GM21737 (cell line): ENCODE measurements around the gene ATP8B1.
A peak's percentile ranks its signal among the peaks of the same experiment; 100 is the strongest.
"Not testable (repeated sequence)": the region's sequence is repeated elsewhere in the genome, so short reads cannot be mapped to it uniquely, and the experiment has no call there.

ENCODE experiments used
- ATAC-seq: cut with Tn5 transposase; IDR thresholded peaks from one replicate; pipeline ENCODE4 v1.9.1; 2021; ENCODE audit warnings: mild to moderate bottlenecking, moderate library complexity; ENCODE audit not compliant: unreplicated experiment

ATP8B1 gene

DNA sequence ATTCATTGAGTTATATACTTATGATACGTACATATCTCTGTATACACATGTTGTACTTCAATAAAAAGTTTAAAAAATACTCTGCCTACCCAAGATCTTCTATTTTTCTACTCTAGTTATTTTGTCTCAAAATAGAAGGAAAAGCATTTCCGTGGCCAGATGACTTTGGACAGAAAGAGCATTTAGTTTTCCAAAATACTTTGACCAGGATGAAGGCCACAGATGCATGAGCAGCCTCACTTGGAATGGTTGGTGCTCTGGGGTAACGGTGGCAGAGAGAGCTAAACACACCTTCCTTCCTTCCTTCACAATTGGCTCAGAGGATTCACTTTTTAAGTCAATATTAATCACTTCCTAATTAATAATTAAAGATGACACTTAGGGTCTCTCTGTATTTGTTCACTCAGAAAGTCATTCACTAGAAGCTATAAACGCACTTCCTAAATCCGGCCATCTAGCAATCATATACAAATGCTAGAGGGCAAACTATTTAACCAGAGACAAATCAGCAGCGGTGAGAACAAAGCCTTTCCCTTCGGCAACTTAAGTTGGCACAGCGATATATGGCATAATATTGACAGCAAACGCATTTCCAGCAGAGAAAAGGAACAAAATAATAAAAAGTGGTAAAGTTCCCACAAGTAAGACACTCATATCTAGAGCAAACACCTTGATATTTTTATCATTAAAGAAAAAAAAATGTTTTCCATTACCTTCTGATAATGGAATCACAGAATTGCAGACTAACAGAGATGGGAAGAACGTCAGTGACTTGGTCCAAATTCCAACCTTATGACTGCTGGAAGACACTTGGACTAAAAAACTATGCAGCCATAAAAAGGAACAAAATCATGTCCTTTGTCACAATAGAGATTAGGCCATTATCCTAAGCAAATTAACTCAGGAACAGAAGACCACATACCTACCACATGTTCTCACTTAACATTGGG, 125.6 kb downstream of the ATP8B1 start:
- ATAC-seq: no peak

DNA sequence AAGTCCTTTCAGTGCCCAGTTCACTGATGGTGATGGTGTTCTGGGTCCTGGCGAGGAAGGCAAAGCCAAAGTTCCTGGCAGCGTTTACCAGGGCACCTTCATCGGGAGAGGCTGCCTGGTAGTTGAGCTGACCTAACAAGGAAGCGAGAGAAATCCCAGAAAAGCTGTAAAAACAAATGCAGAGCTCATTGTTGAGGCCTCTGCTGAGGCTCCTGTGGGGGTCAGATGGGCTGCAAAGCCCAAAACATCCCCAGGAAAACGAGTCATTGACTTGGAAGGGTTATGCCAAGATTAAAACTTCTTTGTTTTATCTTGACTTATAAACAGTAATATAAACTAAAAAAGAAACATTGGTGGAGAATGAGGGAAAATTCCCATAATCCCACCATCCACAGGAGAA, 128.2 kb downstream of the ATP8B1 start:
- no peak for ATAC-seq

DNA sequence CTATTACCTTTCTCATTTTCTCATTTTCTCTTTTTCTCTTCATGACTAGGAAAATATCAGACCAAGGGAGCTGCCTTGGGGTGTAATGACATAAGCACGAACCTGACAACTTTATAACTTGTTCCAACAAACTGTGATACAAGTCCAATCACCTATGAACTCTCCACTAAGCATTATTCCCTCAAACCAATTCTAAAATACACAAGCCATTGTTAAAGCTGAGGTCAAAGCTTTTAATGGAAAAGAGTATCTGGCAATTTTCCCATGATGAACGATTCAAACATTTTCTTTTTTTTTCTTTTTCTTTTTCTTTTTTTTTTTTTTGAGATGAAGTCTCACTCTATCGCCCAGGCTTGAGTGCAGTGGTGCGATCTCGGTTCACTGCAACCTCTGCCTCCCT, 133.1 kb downstream of the ATP8B1 start:
- ATAC-seq: no peak

DNA sequence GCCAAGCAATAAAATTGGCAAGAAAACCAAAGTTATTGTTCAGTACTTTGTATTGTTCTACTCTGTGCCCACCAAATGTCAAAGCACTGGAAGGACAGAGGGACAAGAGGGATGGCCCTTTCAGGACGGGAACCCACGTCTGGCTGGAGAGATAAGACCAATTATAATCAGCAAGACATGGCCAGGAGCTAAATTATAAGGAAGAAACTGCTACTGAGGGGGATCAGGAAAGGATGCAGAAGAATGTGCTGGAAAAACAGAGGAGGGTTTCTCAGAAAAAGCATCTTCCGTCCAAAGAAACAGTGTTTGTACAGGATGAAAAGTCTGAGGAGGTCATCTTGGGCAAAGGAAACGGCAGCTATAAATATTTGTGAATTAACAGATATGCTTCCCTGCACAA, 135.1 kb downstream of the ATP8B1 start:
- ATAC-seq: no peak

DNA sequence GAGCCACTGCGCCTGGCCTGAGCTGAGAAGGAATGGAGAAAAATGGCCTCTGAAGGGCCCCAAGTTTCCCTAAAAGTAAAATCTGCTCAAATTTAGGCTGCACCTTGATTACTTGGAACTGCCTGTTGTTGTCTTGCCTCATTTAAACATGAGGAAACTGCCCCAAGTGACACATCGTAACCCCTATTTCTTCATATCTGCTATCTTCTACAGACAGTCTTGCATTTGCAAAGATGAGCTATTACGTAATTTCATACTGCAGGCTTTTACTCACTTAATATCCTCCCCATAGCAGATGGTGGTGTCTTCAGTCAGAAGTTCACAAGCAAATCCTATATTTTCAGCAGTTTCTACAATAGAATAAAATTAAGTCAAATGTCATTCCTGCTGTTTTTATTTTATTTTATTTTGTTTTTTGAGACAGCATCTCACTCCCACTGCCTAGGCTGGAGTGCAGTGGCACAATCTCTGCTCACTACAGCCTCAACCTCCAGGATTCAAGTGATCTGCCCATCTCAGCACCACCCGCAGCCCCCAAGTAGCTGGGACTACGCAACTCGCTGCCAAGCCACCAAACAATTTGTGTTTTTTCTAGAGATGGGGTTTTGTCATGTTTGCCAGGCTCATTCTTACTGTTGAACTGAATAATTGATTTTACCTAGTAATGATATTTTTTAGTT, 136.2 kb downstream of the ATP8B1 start:
- ATAC-seq: no peak

DNA sequence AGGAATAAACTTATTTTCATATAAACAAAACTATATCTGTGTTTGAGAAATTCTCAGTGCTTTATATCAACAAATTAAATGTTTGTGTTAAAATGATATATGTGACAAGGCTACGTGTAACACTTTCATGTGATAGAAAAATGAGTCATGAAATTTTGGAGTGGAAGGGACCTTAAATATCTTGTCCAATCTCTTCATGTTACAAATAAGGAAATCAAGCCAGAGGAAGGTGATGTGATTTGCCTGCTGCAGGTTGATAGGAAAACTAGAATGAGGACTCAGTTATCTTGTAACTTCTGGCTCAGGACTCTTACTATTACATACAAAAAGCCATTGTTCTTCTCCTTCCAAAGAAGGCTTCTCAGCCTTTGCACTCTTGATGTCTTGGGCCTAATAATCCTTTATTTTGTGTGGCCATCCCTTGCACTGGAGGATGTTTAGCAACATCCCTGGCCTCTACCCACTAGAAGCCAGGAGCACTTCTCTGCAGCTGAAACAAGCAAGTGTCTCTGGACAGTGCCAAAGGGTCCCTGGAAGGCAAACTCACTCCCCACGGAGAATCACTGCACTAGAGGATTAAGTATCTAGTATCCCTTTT, 138.4 kb downstream of the ATP8B1 start:
- ATAC-seq: no peak

DNA sequence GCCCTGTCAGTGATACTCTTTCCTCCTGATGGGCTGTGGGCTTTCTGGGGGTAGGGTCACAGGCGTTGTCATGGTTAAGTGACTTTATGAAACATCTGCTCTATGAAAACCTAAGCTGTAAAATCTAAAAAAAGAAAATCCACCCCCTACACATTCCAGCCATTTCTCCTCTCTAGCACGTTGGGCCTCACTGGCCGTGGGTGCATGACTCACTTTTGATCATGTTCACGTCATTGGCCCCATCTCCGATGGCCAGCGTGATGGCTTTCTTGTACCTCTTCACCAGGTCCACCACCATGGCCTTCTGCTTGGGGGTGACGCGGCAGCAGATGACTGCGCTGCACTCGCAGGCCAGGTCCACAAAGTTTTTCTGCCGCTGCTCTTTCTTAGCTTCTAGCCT, 142.2 kb downstream of the ATP8B1 start:
- no peak for ATAC-seq

DNA sequence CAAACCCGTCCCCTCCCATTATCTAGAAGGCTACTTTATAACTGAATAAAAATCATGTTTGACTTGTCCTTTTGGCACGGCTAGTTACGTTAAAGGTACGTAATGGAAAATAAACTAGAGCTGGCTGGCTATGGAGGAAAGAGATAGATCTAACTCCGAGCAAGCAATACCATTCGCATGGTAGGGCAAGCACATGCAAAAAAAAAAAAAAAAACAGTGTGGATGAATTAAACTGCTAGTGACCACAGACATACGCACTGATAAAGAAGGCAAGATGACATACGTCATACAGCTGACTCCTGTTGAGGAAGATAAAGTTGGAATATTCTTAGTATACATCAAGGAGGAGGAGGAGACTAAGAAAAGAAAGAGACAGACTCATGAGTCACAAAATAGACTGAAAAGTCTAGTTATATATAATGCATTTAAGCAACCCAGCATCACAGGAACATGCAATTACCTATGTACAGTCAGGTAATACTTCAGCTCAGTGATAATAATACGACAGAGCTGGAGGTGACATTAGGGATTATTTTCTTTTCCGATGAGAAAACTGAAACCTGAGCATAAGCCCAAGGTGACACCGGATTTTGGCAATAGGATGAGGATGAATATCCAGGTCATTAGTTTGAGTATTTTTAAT, 143.5 kb downstream of the ATP8B1 start:
- no peak for ATAC-seq

DNA sequence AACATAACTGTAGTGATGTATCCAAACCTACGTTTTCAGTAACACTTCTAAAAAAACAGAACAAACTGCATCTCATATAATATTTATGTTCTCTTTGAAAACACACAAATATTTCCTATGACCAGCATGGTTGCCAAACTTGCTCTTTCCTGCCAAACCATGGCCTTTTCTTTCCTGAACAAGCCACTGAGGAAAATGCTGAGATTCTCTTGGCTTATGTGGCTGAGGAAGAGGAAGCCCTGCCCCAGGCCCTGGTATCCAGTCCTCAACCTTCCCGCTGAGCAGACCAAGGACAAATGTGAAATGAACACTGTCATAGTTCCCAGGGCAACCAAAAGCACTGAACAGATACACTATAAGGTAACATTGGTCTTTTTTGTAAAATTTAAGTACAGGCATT, 145.6 kb downstream of the ATP8B1 start:
- no peak for ATAC-seq

DNA sequence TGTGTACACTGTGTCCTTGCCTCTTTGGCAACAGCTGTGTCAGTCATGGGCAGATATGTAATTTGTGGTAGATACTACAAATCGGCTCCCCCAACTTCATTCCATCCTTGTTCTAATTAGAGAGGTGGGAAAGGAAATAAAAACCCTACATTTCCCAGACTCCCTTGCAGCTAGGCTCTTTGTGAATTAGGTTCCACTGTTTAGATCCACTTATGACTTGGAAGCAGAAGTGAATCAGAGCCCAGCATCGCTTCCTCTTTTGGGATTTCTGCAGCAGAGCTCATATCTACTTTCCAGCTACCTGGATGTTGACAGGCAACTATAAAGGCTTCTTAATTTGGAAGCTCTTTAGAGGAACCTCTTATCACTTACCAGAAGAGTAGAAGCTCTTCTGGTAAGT, 147.4 kb downstream of the ATP8B1 start:
- ATAC-seq: no peak

DNA sequence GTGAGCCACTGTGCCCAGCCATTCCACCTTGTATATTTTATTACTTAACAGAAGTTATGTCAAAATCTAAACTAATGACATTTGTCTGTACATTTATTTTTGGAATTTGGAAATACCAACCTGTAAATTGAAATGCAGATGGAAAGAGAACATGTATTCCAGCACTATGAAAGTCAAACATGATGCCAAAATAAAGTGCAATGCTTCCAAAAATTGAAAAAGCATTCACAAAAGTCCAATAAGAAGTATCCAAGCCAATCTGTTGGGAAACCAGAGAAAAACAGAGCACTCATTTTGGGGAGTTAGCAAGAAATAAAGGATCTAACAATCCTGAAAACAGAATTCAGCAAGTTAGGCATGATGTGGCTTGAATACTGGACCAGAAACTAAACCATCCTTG, 151.2 kb downstream of the ATP8B1 start:
- no peak for ATAC-seq

DNA sequence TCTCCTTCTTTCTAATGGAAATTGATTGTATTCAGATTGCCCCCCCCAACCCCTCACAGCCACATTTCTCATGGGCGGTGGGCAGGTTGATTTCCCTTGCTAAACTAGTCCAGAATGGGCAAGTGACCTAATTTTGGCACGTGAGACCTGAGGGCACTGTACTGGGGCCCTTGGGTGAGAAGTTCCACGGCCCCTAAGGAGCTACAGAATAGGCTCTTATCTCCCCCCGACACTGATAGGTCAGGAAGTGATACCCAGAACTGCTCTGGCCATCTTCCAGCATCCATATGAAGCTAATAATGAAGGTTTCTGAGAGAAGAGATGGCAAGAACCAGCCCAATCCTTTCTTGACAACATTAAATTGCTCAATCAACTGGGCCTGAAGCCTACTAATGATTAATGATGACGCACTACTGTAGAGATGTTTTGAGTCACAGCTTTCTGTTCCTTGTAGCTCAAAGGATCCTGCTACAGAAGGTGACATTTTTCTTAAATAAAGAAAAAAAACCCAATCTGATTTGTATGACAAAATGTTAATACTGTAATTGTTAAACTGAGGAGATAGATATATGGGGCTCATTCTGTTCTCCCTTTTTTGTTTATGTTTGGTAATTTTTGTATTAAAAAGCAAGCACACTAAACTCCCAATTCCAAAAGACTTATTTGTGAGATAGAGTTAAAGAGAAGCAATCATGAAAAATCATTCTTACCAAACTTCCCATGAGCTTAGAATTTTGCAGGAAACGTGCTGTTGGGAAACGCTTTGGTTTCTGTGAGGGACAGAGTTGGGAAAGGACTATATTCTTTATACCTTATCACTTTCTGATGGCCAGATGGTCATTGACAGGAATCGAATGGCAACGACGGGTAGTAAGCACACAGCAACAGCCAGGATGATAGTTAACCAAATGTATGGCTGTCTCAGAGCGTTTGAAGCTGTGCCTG, 153.3 kb downstream of the ATP8B1 start:
- peak; percentile 97 for ATAC-seq

DNA sequence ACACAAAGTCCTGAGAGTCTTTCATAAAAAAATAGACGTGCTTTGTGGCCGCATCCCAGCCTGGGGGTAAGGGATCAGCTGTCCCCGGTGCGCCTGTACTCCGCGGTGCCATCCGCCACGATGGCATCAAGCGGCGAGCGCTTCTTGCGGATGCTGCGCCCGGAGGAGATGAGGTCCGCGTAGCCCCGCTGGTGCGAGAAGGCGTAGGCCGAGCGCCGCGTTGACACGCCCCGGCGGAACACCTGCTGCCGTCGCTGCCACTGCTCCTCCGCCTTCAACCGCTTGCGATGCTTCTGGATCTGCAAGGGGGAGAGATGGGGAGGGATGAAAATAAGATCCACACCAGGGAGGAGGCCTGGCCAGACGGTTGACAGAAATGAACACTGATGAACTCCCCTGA, 154.7 kb downstream of the ATP8B1 start:
- ATAC-seq: no peak

DNA sequence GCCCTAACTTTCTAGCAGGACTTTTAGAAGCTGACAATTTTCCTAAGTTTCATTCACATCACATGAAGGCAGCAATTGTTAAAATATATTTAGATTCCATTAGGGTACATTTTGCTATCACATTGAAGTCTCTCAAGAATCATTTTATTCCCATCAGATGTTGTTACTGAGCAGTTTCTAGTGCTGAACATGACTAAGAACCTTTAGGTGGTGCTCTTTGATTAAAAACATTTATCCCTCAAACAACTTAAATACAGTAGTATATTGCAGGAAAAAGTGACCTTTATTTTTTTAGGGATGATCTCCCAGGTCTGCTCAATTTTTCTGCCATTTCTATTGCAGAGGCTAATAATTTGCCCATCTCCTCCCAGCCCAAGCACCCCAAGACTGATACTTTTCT, 158.6 kb downstream of the ATP8B1 start:
- ATAC-seq: no peak

DNA sequence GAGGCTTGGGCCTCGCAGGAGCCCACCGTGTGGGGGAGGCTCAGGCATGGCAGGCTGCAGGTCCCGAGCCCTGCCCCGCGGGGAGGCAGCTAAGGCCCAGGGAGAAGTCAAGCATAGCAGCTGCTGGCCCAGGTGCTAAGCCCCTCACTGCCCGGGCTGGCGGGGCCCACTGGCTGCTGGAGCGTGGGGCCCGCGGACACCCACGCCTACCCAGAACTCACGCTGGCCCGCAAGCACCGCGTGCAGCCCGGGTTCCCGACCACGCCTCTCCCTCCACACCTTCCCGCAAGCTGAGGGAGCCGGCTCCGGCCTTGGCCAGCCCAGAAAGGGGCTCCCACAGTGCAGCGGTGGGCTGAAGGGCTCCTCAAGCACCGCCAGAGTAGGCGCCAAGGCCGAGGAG, 159.4 kb downstream of the ATP8B1 start:
- not testable (repeated sequence) for ATAC-seq

DNA sequence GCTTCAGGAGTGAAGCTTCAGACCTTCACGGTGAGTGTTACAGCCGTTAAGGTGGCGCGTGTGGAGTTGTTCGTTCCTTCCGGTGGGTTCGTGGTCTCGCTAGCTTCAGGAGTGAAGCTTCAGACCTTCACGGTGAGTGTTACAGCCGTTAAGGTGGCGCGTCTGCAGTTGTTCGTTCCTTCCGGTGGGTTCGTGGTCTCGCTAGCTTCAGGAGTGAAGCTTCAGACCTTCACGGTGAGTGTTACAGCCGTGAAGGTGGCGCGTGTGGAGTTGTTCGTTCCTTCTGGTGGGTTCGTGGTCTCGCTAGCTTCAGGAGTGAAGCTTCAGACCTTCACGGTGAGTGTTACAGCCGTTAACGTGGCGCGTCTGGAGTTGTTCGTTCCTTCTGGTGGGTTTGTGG, 160.7 kb downstream of the ATP8B1 start:
- ATAC-seq: not testable (repeated sequence)

DNA sequence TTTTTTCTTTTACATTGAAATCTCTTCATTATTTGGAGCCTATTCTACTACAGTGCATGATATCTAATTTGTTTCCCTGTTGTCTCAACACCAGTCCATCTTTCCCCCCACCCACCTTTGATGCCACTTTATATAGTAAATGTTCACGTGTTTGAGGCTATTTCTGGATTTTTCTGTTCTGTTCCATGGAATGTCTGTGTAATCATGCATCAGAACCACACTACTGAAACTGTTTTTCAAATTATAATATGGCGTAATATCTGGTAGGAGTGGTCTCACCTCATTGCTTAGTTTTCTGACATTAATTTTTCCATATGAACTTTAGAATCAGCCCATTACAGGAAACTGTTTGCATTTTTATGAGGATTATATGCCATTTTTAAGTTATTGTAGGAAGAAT, 162.4 kb downstream of the ATP8B1 start:
- ATAC-seq: no peak

DNA sequence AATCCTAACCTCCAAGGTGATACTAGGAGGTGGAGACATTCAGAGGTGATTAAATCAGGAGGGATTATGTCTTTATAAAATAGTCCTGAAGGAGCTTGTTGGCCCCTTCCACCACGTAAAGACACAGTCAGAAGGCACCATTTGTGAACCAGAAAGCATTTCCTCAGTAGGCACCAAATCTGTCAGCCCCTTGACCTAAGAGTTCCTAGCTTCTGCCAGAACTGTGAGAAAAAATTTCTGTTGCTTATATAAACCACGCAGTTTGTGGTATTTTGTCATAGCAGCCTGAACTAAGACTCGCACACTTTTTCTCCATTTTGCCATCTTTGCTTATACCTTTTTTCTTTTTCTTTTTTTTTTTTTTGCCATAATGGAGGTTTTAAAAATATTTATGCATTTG, 162.9 kb downstream of the ATP8B1 start:
- ATAC-seq: no peak

DNA sequence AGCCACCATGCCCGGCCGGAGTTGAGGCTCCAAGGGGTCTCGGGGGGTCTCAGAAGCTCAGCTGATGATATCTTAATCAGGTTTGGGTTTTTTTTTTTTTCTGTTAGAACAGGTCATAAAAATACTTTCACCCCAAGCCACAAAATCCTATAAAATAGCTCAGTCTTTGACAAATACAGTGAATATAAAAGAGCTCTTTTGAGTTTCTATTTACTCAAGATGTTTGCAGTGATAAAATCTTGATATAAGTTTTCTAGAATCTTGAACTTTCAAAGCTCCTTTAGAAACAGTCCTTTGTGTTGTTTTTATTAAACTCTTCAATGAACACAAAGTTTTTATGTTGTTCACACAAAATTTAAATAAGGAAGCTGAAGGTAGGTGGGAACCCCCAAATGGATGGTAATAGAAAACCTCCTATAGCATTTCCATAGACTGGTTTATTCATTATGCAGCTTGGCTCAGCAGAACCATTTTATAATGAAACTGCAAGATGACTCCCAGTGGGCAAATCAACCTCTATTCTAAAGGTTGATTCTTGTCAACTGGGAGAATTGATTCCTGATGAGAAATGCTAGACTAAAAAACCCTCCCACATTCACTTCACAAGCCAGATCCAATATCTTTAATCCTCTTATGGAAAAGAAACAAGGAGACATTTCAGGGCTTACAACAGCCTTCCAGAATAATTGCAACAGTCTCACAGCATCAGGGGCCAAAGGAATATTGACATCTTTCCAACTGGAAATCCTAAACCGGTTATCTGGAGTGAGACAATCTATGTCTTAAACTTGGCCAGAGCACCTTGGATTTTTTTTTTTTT, 167.9 kb downstream of the ATP8B1 start:
- no peak for ATAC-seq
